Retinal pigment epithelial cell (primary cell): ENCODE data around the gene ENDOU.

Experiments
- DNase-seq: peaks from one replicate; pipeline ENCODE4 v3.0.0-alpha.2; 2010; ENCODE audit warnings: low read depth
- H3K4me3 ChIP-seq: 2 replicates; pipeline ENCODE4 v1.5.1; 2011; ENCODE audit warnings: mild to moderate bottlenecking, low read length, control low read depth, moderate library complexity
- TF ChIP-seq, protein P1 (sequence below): conservative IDR thresholded peaks from 2 replicates; pipeline ENCODE4 v1.5.1; 2011; ENCODE audit warnings: low read depth, low read length, control low read depth, inconsistent platforms

ENDOU gene

DNA sequence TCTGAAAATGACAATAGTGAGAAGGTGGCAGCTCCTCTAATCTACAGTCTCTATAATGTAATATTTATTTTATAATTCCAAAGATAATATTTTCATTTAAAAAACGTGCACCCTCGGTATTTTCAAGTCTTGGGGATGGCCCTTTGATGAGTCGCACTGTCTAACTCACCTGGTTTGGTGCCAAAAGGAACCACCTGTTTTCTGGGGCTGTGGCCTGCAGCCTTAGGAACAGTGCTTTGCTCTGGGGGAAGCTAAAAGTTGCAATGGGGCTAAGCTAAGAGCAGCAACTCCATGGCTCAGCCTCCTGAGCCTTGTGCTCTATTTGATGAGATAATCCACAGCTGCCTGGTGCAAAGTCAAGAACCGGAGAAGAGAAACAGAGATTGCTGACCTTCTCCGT is 6.4 kb upstream of the ENDOU start:
- DNase-seq: no peak
- TF ChIP-seq, protein P1, sequence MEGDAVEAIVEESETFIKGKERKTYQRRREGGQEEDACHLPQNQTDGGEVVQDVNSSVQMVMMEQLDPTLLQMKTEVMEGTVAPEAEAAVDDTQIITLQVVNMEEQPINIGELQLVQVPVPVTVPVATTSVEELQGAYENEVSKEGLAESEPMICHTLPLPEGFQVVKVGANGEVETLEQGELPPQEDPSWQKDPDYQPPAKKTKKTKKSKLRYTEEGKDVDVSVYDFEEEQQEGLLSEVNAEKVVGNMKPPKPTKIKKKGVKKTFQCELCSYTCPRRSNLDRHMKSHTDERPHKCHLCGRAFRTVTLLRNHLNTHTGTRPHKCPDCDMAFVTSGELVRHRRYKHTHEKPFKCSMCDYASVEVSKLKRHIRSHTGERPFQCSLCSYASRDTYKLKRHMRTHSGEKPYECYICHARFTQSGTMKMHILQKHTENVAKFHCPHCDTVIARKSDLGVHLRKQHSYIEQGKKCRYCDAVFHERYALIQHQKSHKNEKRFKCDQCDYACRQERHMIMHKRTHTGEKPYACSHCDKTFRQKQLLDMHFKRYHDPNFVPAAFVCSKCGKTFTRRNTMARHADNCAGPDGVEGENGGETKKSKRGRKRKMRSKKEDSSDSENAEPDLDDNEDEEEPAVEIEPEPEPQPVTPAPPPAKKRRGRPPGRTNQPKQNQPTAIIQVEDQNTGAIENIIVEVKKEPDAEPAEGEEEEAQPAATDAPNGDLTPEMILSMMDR: no peak
- H3K4me3 ChIP-seq: no peak overlapping the region

DNA sequence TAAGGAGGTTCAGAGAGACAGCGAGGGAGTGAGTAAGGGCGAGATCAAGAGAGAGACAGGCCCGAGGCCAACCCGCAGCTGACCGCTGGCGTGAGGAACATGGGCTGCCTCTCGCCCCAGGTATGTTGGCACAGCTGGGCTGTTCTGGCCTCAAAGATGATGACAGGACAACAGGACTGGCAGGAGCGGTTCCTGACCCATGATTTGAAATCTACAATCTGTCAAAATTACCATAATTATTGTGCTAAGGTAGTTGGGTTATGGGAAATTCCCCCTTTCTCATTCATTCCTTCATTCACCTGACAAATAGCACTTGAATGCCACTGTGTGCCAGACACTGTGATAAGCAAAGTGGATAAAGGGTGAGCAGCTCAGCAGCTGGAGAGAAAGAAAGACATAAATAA is 5.1 kb upstream of the ENDOU start:
- no peak for DNase-seq
- no peak overlapping the region for H3K4me3 ChIP-seq
- TF ChIP-seq, protein P1: no peak

DNA sequence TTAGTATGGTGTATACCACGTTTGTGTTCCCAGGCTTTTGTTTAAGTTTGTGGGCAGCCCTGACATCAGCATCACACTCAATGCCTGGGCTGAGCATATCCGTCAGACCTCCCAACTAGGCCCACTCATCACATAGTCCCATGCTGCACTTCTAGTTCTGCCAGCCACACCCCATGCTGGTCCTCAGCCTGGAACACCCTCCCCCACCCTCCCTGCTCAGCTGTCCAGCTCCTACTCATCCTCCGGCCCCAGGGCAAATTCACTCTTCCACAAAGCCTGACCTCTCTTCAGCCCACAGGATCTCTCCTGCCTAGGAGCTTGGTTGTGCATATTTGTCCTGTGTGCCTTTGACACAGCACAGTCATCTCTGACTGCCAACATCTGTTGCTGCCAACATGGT is 3.9 kb upstream of the ENDOU start:
- TF ChIP-seq, protein P1: no peak
- H3K4me3 ChIP-seq: no peak overlapping the region

DNA sequence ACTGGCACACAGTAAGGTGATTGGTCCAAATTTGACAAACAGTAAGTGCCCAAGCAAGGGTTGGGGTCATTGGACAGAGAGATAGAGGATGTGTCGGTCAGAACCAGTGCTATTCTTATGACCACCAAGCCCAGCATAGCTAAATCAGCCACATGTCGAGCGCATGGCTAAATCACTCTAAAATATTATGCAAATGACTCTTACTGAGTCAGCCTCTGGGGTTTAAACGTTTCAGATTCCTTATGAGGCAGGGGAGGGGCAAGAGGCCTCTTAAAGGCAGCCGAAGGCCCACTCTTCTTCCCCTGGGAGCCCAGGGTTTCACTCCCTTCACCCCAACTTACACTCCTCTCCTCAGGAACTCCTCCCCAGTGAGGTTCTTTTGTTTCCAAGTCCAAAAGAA is 603 bp upstream of the ENDOU start:
- DNase-seq: peak; percentile 36

More for the DNA sequence above, 3.9 kb upstream of the ENDOU start:
- no peak for DNase-seq

DNA sequence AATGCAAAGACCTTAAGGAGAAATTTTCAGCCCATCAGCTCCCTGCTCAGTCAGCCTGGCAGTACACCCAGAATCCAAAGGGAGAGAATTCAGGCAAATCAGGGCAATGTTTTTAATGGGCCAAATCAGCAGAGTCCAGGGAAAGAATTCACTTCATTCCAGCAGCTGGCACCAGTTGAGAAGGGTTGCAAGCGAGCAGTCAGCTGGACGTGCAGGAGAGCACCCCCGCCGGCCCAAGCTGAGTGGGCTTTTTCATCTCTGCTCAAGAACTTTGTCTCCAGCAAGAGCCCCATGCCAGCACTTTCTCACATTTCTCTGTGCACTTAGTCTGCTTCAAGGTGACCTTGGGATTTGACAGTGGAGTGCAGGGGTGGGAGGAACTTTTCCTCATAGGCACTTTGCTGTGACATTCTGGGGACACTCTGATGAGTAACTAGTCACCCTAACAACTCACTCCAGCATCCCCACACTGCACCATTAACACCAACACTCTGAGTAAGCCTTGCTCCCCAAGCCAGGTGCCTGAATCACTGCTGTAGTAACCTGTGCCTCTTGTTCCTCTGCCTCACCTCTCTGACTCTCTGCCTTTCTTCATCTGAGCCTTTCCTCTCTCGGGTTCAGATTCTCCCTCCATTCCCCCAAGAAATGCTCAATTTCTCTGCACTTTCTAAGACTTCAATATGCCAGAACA is 2.2 kb downstream of the ENDOU start:
- DNase-seq: no peak
- H3K4me3 ChIP-seq: no peak overlapping the region
- TF ChIP-seq, protein P1: no peak

More for the DNA sequence above, 603 bp upstream of the ENDOU start:
- no peak overlapping the region for H3K4me3 ChIP-seq
- TF ChIP-seq, protein P1: no peak

DNA sequence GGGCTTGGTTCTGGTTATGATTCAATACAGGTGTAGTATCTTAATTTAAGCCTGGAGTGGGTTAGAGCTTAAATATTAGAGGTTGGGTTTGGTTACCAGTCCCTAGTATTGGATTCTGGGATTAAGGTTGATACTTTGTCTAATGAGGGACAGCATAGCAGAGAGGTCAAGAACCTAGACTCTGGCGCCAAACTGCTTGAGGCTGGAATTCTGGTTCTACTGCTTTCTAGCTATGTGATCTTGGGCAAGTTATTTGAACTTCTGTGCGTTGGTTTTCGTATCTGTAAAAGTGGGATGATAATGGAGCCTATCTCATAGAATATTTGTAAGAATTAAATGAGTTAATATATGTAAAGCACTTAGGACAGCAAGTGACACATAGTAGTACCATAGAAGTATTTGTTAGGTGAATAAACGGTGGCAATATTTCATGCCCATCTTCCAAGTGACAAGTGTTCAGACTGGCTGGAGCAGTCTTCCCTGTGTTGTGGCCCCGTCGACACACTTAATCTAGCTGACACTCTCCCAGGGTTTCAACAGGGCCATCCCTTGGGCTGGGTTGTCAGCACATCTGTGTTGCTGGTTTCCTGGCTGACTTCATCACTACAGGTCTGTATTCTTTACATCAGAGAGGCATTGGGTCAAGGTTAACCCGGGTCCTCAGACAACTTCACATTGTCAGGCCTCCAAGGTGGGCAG is 3.0 kb downstream of the ENDOU start:
- DNase-seq: no peak
- no peak overlapping the region for H3K4me3 ChIP-seq
- TF ChIP-seq, protein P1: no peak
